SK-N-SH (cell line): ENCODE measurements around the gene GARIN6. TPM values are rescaled to one million over a fixed set of nuclear protein-coding genes. Genes with fewer than 3 reads are reported as not detected.
"Not testable (repeated sequence)": the region's sequence is repeated elsewhere in the genome, so short reads cannot be mapped to it uniquely, and the experiment has no call there.

Source experiments
- CTCF ChIA-PET: fragments of 300-600, 350-600 bp; formaldehyde crosslinking; extraction: SDS; loops from one replicate; lab custom pipeline; 2021; lab: Yijun Ruan, JAX
- POLR2A ChIA-PET: fragments of 350-600 bp; sonication (Branson Sonifier 250); formaldehyde crosslinking; extraction: SDS; loops from one replicate; lab custom pipeline; 2020; ENCODE audit warnings: antibody characterized with exemption, inconsistent platforms; lab: Yijun Ruan, JAX
- DNase-seq: peaks from one replicate; pipeline ENCODE4 v3.0.0; 2012
- H2AFZ ChIP-seq: fragments of 200-600 bp; sonication (generic); 2 replicates; pipeline ENCODE4 v1.8.1; 2016; ENCODE audit warnings: antibody characterized with exemption, mild to moderate bottlenecking, low read depth
- H3F3A ChIP-seq: fragments of 200-600 bp; sonication (generic); replicated peaks from 2 replicates; pipeline ENCODE3; 2016; ENCODE audit warnings: antibody characterized with exemption, mild to moderate bottlenecking; ENCODE audit not compliant: insufficient read depth
- H3K27ac ChIP-seq, 2 experiments: fragments of 200-500 bp in 1 of 2; fragments of 200-600 bp in 1 of 2; sonication (Bioruptor generic) in 1 of 2; sonication (generic), shearing (Covaris generic) in 1 of 2; 2 replicates each; pipeline versions ENCODE4 v1.5.1 to v1.6.1; 2014 to 2016; ENCODE audit warnings: low read depth in 2 of 2, inconsistent platforms in 1 of 2, low read length in 1 of 2, mild to moderate bottlenecking in 1 of 2, mixed read lengths in 1 of 2
- H3K27me3 ChIP-seq: fragments of 200-600 bp; sonication (generic), shearing (Covaris generic); 2 replicates; pipeline ENCODE4 v1.6.1; 2016; ENCODE audit warnings: mixed run types; ENCODE audit not compliant: insufficient read depth
- H3K36me3 ChIP-seq, 2 experiments: fragments of 200-500 bp in 1 of 2; fragments of 200-600 bp in 1 of 2; sonication (Bioruptor generic) in 1 of 2; sonication (generic) in 1 of 2; replicated peaks in 1 of 2; 2 replicates each; pipeline versions ENCODE3 to v1.5.1; 2014 to 2016; ENCODE audit warnings: low read length in 1 of 2, mild to moderate bottlenecking in 1 of 2; ENCODE audit not compliant: insufficient read depth in 2 of 2, control insufficient read depth in 1 of 2
- H3K4me1 ChIP-seq, 2 experiments: fragments of 200-500 bp in 1 of 2; fragments of 200-600 bp in 1 of 2; sonication (Bioruptor generic) in 1 of 2; sonication (generic), shearing (Covaris generic) in 1 of 2; 2 replicates each; pipeline versions ENCODE4 v1.5.1 to v1.6.1; 2014 to 2016; ENCODE audit warnings: low read depth in 1 of 2, low read length in 1 of 2, mixed run types in 1 of 2; ENCODE audit not compliant: insufficient read depth in 2 of 2, control insufficient read depth in 1 of 2
- H3K4me2 ChIP-seq: fragments of 200-600 bp; sonication (generic), shearing (Covaris generic); 2 replicates; pipeline ENCODE4 v1.6.1; 2017; ENCODE audit warnings: mixed run types
- H3K4me3 ChIP-seq, 2 experiments: fragments of 200-500 bp in 1 of 2; fragments of 200-600 bp in 1 of 2; sonication (Bioruptor generic) in 1 of 2; sonication (generic), shearing (Covaris generic) in 1 of 2; 2 replicates each; pipeline versions ENCODE4 v1.5.1 to v1.8.1; 2014 to 2016; ENCODE audit warnings: low read depth in 2 of 2, inconsistent platforms in 1 of 2, low read length in 1 of 2, mild to moderate bottlenecking in 1 of 2, mixed read lengths in 1 of 2, moderate library complexity in 1 of 2
- H3K79me2 ChIP-seq: fragments of 200-600 bp; sonication (generic); 2 replicates; pipeline ENCODE4 v1.8.1; 2017; ENCODE audit warnings: mild to moderate bottlenecking; ENCODE audit not compliant: insufficient read depth
- H3K9ac ChIP-seq: fragments of 200-600 bp; sonication (generic); 2 replicates; pipeline ENCODE4 v1.6.1; 2017; ENCODE audit warnings: mixed run types
- H3K9me2 ChIP-seq: fragments of 200-600 bp; sonication (generic); 2 replicates; pipeline ENCODE4 v1.6.1; 2017; ENCODE audit warnings: mixed run types
- H3K9me3 ChIP-seq: fragments of 200-600 bp; sonication (generic); 2 replicates; pipeline ENCODE4 v1.6.1; 2017; ENCODE audit warnings: mixed run types, mild to moderate bottlenecking, moderate library complexity
- H4K20me1 ChIP-seq: fragments of 200-600 bp; sonication (generic); 2 replicates; pipeline ENCODE4 v1.6.1; 2017; ENCODE audit warnings: mild to moderate bottlenecking, mixed run types; ENCODE audit not compliant: insufficient read depth
- CHD2 ChIP-seq: fragments of 150-350 bp; IDR thresholded peaks from 2 replicates; pipeline ENCODE4 v1.6.1; 2018; ENCODE audit warnings: low read length; ENCODE audit not compliant: partially characterized antibody
- ELF1 ChIP-seq: IDR thresholded peaks from 2 replicates; pipeline ENCODE4 v1.4.0; 2012
- EP300 ChIP-seq, 2 experiments: IDR thresholded peaks; 2 replicates each; pipeline versions ENCODE4 v1.4.0 to v1.6.1; 2012; ENCODE audit warnings: borderline replicate concordance in 1 of 2, low read depth in 1 of 2, low read length in 1 of 2
- EZH2phosphoT487 ChIP-seq: fragments of 200-600 bp; sonication (generic); IDR thresholded peaks from 2 replicates; pipeline ENCODE4 v1.6.1; 2017; ENCODE audit warnings: low read depth, mixed run types, mild to moderate bottlenecking, antibody characterized with exemption, moderate library complexity, borderline replicate concordance
- FOXJ3 ChIP-seq: sonication (generic); formaldehyde crosslinking; IDR thresholded peaks from 2 replicates; pipeline ENCODE4 v1.5.1; 2020; ENCODE audit warnings: mild to moderate bottlenecking, missing genetic modification reagents
- FOXM1 ChIP-seq: IDR thresholded peaks from 2 replicates; pipeline ENCODE4 v1.4.0; 2012; ENCODE audit warnings: low read depth, mild to moderate bottlenecking
- GABPA ChIP-seq: IDR thresholded peaks from 2 replicates; pipeline ENCODE4 v1.4.0; 2012; ENCODE audit warnings: low read depth, mild to moderate bottlenecking
- IRF3 ChIP-seq: fragments of 150-350 bp; IDR thresholded peaks from 2 replicates; pipeline ENCODE4 v1.6.1; 2016; ENCODE audit warnings: mild to moderate bottlenecking, low read depth, low read length
- JUND ChIP-seq: IDR thresholded peaks from 2 replicates; pipeline ENCODE4 v1.4.0; 2012
- MEF2A ChIP-seq: IDR thresholded peaks from 2 replicates; pipeline ENCODE4 v1.4.0; 2012; ENCODE audit warnings: low read depth, borderline replicate concordance
- NFIC ChIP-seq: IDR thresholded peaks from 2 replicates; pipeline ENCODE4 v1.4.0; 2012; ENCODE audit warnings: borderline replicate concordance
- NRF1 ChIP-seq: IDR thresholded peaks from 2 replicates; pipeline ENCODE4 v1.6.1; 2012; ENCODE audit warnings: low read depth, mild to moderate bottlenecking, low read length
- PBX3 ChIP-seq: IDR thresholded peaks from 2 replicates; pipeline ENCODE4; 2012
- RAD21 ChIP-seq: IDR thresholded peaks from 2 replicates; pipeline ENCODE4 v1.6.1; 2012; ENCODE audit warnings: mild to moderate bottlenecking, low read length
- RFX5 ChIP-seq: IDR thresholded peaks from 2 replicates; pipeline ENCODE4 v1.6.1; 2012; ENCODE audit warnings: mild to moderate bottlenecking, improper control_type of control experiment, low read length
- RXRA ChIP-seq: IDR thresholded peaks from 2 replicates; pipeline ENCODE4 v1.4.0; 2012; ENCODE audit warnings: low read depth, mild to moderate bottlenecking, borderline replicate concordance
- TAF1 ChIP-seq: IDR thresholded peaks from 2 replicates; pipeline ENCODE4 v1.6.1; 2012; ENCODE audit warnings: low read depth, mild to moderate bottlenecking, low read length, moderate library complexity, borderline replicate concordance
- USF2 ChIP-seq: fragments of 150-350 bp; IDR thresholded peaks from 2 replicates; pipeline ENCODE4 v1.6.1; 2017; ENCODE audit warnings: antibody characterized with exemption, low read length, low read depth, borderline replicate concordance
- WGBS: methylation state at CpG from one replicate; pipeline ENCODE4 v1.1.6; 2017; ENCODE audit warnings: low lambda C conversion rate; 5-methylcytosine and 5-hydroxymethylcytosine counted together
- polyA plus RNA-seq, 3 experiments: library from polyadenylated mRNA; depleted of rRNA; stranded (reverse); fragments of >200 nt; gene quantifications; 2 replicates each; pipeline ENCODE4 v1.2.3, GENCODE V29; 2012
- TF ChIP-seq, protein P1 (sequence below): fragments of 200-600 bp; sonication (generic); IDR thresholded peaks from 2 replicates; pipeline ENCODE4 v1.6.1; 2017; ENCODE audit warnings: antibody characterized with exemption, mild to moderate bottlenecking, moderate library complexity
- TF ChIP-seq, protein P2 (sequence below): IDR thresholded peaks from 2 replicates; pipeline ENCODE4 v1.4.0; 2012; ENCODE audit warnings: low read depth, borderline replicate concordance

The GARIN6 gene
- polyA plus RNA-seq, 1 of the 3 experiments (the other 2 are of a cell fraction): not detected

DNA sequence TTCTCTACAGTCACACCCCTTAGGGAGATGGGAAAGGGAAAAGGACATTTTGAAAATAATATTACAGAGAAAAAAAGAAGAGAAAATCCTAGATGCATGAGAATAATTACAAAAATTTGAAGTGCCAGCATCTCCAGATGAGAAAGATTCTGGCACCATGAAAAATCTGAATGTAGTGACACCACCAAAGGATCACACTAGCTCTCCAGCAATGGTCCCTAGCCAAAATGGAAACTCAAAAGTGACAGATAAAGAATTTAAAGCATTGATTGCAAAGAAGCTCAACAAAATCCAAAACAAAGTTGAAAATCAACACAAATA, 27.4 kb upstream of the GARIN6 start:
- TF ChIP-seq IRF3 (no peak), TAF1 (no peak), EZH2phosphoT487 (no peak), NFIC (no peak), EP300 (IDR thresholded peaks at IDR 0.05; ENCODE audit: borderline replicate concordance in 1 of 2, low read depth in 1 of 2, low read length in 1 of 2) (no peak), MEF2A (no peak), PBX3 (no peak), USF2 (no peak), CHD2 (no peak), FOXM1 (no peak), RFX5 (no peak), GABPA (no peak), RXRA (no peak), RAD21 (no peak), NRF1 (no peak), ELF1 (no peak), JUND (no peak), FOXJ3 (CRISPR knock-in tag) (no peak)
- TF ChIP-seq, protein P1, sequence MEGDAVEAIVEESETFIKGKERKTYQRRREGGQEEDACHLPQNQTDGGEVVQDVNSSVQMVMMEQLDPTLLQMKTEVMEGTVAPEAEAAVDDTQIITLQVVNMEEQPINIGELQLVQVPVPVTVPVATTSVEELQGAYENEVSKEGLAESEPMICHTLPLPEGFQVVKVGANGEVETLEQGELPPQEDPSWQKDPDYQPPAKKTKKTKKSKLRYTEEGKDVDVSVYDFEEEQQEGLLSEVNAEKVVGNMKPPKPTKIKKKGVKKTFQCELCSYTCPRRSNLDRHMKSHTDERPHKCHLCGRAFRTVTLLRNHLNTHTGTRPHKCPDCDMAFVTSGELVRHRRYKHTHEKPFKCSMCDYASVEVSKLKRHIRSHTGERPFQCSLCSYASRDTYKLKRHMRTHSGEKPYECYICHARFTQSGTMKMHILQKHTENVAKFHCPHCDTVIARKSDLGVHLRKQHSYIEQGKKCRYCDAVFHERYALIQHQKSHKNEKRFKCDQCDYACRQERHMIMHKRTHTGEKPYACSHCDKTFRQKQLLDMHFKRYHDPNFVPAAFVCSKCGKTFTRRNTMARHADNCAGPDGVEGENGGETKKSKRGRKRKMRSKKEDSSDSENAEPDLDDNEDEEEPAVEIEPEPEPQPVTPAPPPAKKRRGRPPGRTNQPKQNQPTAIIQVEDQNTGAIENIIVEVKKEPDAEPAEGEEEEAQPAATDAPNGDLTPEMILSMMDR: no peak
- TF ChIP-seq, protein P2, sequence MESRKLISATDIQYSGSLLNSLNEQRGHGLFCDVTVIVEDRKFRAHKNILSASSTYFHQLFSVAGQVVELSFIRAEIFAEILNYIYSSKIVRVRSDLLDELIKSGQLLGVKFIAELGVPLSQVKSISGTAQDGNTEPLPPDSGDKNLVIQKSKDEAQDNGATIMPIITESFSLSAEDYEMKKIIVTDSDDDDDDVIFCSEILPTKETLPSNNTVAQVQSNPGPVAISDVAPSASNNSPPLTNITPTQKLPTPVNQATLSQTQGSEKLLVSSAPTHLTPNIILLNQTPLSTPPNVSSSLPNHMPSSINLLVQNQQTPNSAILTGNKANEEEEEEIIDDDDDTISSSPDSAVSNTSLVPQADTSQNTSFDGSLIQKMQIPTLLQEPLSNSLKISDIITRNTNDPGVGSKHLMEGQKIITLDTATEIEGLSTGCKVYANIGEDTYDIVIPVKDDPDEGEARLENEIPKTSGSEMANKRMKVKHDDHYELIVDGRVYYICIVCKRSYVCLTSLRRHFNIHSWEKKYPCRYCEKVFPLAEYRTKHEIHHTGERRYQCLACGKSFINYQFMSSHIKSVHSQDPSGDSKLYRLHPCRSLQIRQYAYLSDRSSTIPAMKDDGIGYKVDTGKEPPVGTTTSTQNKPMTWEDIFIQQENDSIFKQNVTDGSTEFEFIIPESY: no peak
- no peaks in the 10 kb centered on the region for H3K9me2 ChIP-seq
- H3K27me3 ChIP-seq: no peaks in the 10 kb centered on the region
- no peaks in the 10 kb centered on the region for H3K4me1 ChIP-seq
- peak overlapping the region in 1 of 2 experiments; percentile 28; a peak in 1 of 4 replicates for H3K4me3 ChIP-seq
- no peak for DNase-seq
- ChIA-PET CTCF (interaction anchor here (1.0 to 2.7 kb wide), 11 partner anchors 9 to 577 kb away, joined by 3 to 32 read pairs (median 8); no protein-coding TSS in a partner anchor), POLR2A (no interaction called here)
- no peaks in the 10 kb centered on the region for H3K9me3 ChIP-seq
- no peaks in the 10 kb centered on the region for H4K20me1 ChIP-seq
- no peaks in the 10 kb centered on the region for H3F3A ChIP-seq
- H3K4me2 ChIP-seq: no peak overlapping the region
- no peak overlapping the region for H2AFZ ChIP-seq
- no peak overlapping the region for H3K9ac ChIP-seq
- H3K79me2 ChIP-seq: no peaks in the 10 kb centered on the region
- H3K27ac ChIP-seq: no peak overlapping the region
- no peaks in the 10 kb centered on the region for H3K36me3 ChIP-seq

GRCh38 chr12:99624591-99624990, 23.0 kb upstream of the GARIN6 start:
- H2AFZ ChIP-seq, H3K9me3 ChIP-seq, H3K4me2 ChIP-seq, POLR2A ChIA-PET, H3K9ac ChIP-seq, H3K4me3 ChIP-seq, H3F3A ChIP-seq, H3K27me3 ChIP-seq, H3K36me3 ChIP-seq, DNase-seq, CTCF ChIA-PET, H3K27ac ChIP-seq, H4K20me1 ChIP-seq, H3K79me2 ChIP-seq, H3K9me2 ChIP-seq, H3K4me1 ChIP-seq: not testable (repeated sequence)
- WGBS: 72% methylated on average over 2 of the region's 2 CpGs
